Spinal cord (tissue), 10 donors: ENCODE data around the gene NAA16. TPM values are rescaled to one million over a fixed set of nuclear protein-coding genes. Genes with fewer than 3 reads are reported as not detected.
"Not testable (repeated sequence)": the region's sequence is repeated elsewhere in the genome, so short reads cannot be mapped to it uniquely, and the experiment has no call there.

Experiments used
- DNase-seq, 6 donors: peaks; one replicate each; pipeline versions ENCODE4 v3.0.0 to v3.0.0-alpha.2; 2013 to 2015; ENCODE audit warnings: low spot score in 6 of 6, low read depth in 4 of 6
- H3K27ac ChIP-seq: one replicate; pipeline ENCODE4 v1.5.1; 2013; ENCODE audit warnings: low read depth, low read length, control low read depth
- H3K27me3 ChIP-seq: one replicate; pipeline ENCODE4 v1.6.1; 2013; ENCODE audit warnings: low read length; ENCODE audit not compliant: control insufficient read depth, insufficient read depth
- H3K36me3 ChIP-seq: one replicate; pipeline ENCODE4 v1.6.1; 2013; ENCODE audit warnings: low read length; ENCODE audit not compliant: control insufficient read depth, insufficient read depth
- H3K4me1 ChIP-seq: one replicate; pipeline ENCODE4 v1.6.1; 2013; ENCODE audit warnings: low read length; ENCODE audit not compliant: control insufficient read depth, insufficient read depth
- H3K4me3 ChIP-seq: one replicate; pipeline ENCODE4 v1.5.1; 2013; ENCODE audit warnings: low read depth, low read length, control low read depth
- H3K9me3 ChIP-seq: one replicate; pipeline ENCODE4 v1.6.1; 2013; ENCODE audit warnings: low read length; ENCODE audit not compliant: control insufficient read depth, insufficient read depth
- WGBS: methylation state at CpG from one replicate; pipeline ENCODE4 v1.1.5; 2013; ENCODE audit warnings: missing lambda C conversion rate; ENCODE audit not compliant: insufficient coverage; 5-methylcytosine and 5-hydroxymethylcytosine counted together
- long read RNA-seq, 4 donors: transcript quantifications; one replicate each; lab custom pipeline, GENCODE V29; 2026
- polyA plus RNA-seq, 2 donors: library from polyadenylated mRNA; unstranded; fragments of 120-200 nt; gene quantifications; one replicate each; pipeline ENCODE4 v1.2.1, GENCODE V29; 2013; ENCODE audit not compliant: insufficient read length in 2 of 2
- total RNA-seq, 2 donors: library from RNA; depleted of rRNA in 1 of 2; stranded (reverse); fragments of 120-200 nt in 1 of 2; fragments of >200 nt in 1 of 2; gene quantifications; one replicate each; pipeline versions ENCODE4 v1.2.3 to v1.2.4, GENCODE V29; 2013 to 2014
- donor health status: healthy.

Gene NAA16
- total RNA-seq (10 to 100 TPM; 22.8 to 36.1 TPM), polyA plus RNA-seq (10 to 100 TPM; 23.2 to 35.5 TPM)
- long read RNA-seq, donor 1, full-length matches to known transcripts = 4 of 4 reads
- long read RNA-seq, donor 1, partial matches to known transcripts = 0 of 4 reads
- long read RNA-seq, donor 1, other reads (novel, unspliced or antisense) = 0 of 4 reads
- long read RNA-seq, donor 2 = 0 reads
- long read RNA-seq, donor 3, full-length matches to known transcripts = 2 of 2 reads
- long read RNA-seq, donor 3, partial matches to known transcripts = 0 of 2 reads
- long read RNA-seq, donor 3, other reads (novel, unspliced or antisense) = 0 of 2 reads
- long read RNA-seq, donor 4, partial matches to known transcripts = 0 of 4 reads
- long read RNA-seq, donor 4, other reads (novel, unspliced or antisense) = 0 of 4 reads

- DNase-seq = peak; percentile 88 to 98 (median 94)
- H3K9me3 ChIP-seq = no peaks in the 10 kb centered on the region
- WGBS = under 1% methylated on average over 32 of the region's 32 CpGs
These were observed at the start of gene NAA16 for GRCh38 chr13:41310963-41311405. TSS of gene NAA16 (plus strand) at chr13:41311267. CDS start at chr13:41311529, 262 bp downstream.

GRCh38 chr13:41263261-41263971, 47.7 kb upstream of the NAA16 start, which contains the start of gene MTRF1:
TSS of gene MTRF1 (minus strand) at chr13:41263576. CDS start at chr13:41260907, 2,669 bp downstream.
- WGBS = 2% methylated on average over 19 of the region's 32 CpGs
- Histone ChIP-seq H3K9me3 (peaks cover 5% of the 10 kb centered on the region), H3K4me1 (peaks cover 3% of the 10 kb centered on the region), H3K4me3 (peak within 1 kb of the TSS; percentile 87), H3K36me3 (peaks cover 7% of the 10 kb centered on the region), H3K27ac (peak within 1 kb of the TSS; percentile 84), H3K27me3 (no peaks in the 10 kb centered on the region)
- peak; percentile 71 to 97 (median 90) for DNase-seq

More at GRCh38 chr13:41310963-41311405, at the start of gene NAA16:
- Histone ChIP-seq H3K27ac (peak within 1 kb of the TSS; percentile 96), H3K4me1 (peaks cover 7% of the 10 kb centered on the region), H3K36me3 (no peaks in the 10 kb centered on the region), H3K4me3 (peak within 1 kb of the TSS; percentile 93), H3K27me3 (no peaks in the 10 kb centered on the region)

- Histone ChIP-seq H3K27me3 (no peaks in the 10 kb centered on the region), H3K4me1 (peaks cover 3% of the 10 kb centered on the region), H3K36me3 (no peaks in the 10 kb centered on the region), H3K4me3 (no peak overlapping the region), H3K9me3 (peaks cover 5% of the 10 kb centered on the region), H3K27ac (no peak overlapping the region)
- DNase-seq = no peak
These were observed 44.0 kb upstream of the NAA16 start for GRCh38 chr13:41267106-41267505.

- no peak overlapping the region for H3K27ac ChIP-seq
- no CpG with 5 or more reads among the region's 1 CpG for WGBS
- no peaks in the 10 kb centered on the region for H3K4me1 ChIP-seq
- H3K36me3 ChIP-seq = no peaks in the 10 kb centered on the region
- H3K9me3 ChIP-seq = peaks cover 5% of the 10 kb centered on the region
- no peak overlapping the region for H3K4me3 ChIP-seq
- peak in 2 of 6 donors; percentile 9 to 21 for DNase-seq
- no peaks in the 10 kb centered on the region for H3K27me3 ChIP-seq
These were observed 42.3 kb upstream of the NAA16 start for GRCh38 chr13:41268764-41269163.

GRCh38 chr13:41271456-41272285, 39.4 kb upstream of the NAA16 start:
- peaks cover 5% of the 10 kb centered on the region for H3K9me3 ChIP-seq
- 89% methylated on average over 4 of the region's 6 CpGs for WGBS
- no peaks in the 10 kb centered on the region for H3K27me3 ChIP-seq
- no peak overlapping the region for H3K4me3 ChIP-seq
- H3K4me1 ChIP-seq = no peaks in the 10 kb centered on the region
- H3K27ac ChIP-seq = no peak overlapping the region
- no peak for DNase-seq
- no peaks in the 10 kb centered on the region for H3K36me3 ChIP-seq

- Histone ChIP-seq H3K27ac (no peak overlapping the region), H3K36me3 (no peaks in the 10 kb centered on the region), H3K9me3 (no peaks in the 10 kb centered on the region), H3K27me3 (no peaks in the 10 kb centered on the region), H3K4me3 (no peak overlapping the region), H3K4me1 (no peaks in the 10 kb centered on the region)
- WGBS = 100% methylated on average over 1 of the region's 3 CpGs
- DNase-seq = no peak
These were observed 37.1 kb upstream of the NAA16 start for GRCh38 chr13:41273831-41274441.

GRCh38 chr13:41274881-41275280, 36.2 kb upstream of the NAA16 start:
- H3K9me3 ChIP-seq = no peaks in the 10 kb centered on the region
- no peak overlapping the region for H3K27ac ChIP-seq
- no peaks in the 10 kb centered on the region for H3K36me3 ChIP-seq
- H3K4me1 ChIP-seq = no peaks in the 10 kb centered on the region
- 100% methylated on average over 1 of the region's 11 CpGs for WGBS
- H3K27me3 ChIP-seq = no peaks in the 10 kb centered on the region
- DNase-seq = no peak
- no peak overlapping the region for H3K4me3 ChIP-seq

GRCh38 chr13:41276824-41277223, 34.2 kb upstream of the NAA16 start:
- Histone ChIP-seq H3K9me3 (no peaks in the 10 kb centered on the region), H3K4me3 (no peak overlapping the region), H3K27me3 (no peaks in the 10 kb centered on the region), H3K4me1 (no peaks in the 10 kb centered on the region), H3K27ac (no peak overlapping the region), H3K36me3 (no peaks in the 10 kb centered on the region)
- no peak for DNase-seq

GRCh38 chr13:41279156-41279555, 31.9 kb upstream of the NAA16 start:
- not testable (repeated sequence) for H3K27me3 ChIP-seq, H3K27ac ChIP-seq, H3K4me3 ChIP-seq, H3K9me3 ChIP-seq, DNase-seq, H3K36me3 ChIP-seq, H3K4me1 ChIP-seq
- 42% methylated on average over 2 of the region's 2 CpGs for WGBS
